Measurements from ENCODE around the gene BST1. TPM values are rescaled to one million over a fixed set of nuclear protein-coding genes. Genes with fewer than 3 reads are reported as not detected.

The BST1 gene
- total RNA-seq, 1 experiment from 2014 or later = 1.4 TPM

- POLR2A ChIA-PET = interaction anchor here (0.5 to 2.8 kb wide), 5 partner anchors 10 to 283 kb away, joined by 3 to 25 read pairs (median 3); partner anchors contain the start of gene FBXL5
- Mint-ChIP-seq H3K27ac (peak within 1 kb of the TSS; percentile 99), H3K9me3 (no peaks in the 10 kb centered on the region), H3K36me3 (peaks cover 13% of the 10 kb centered on the region), H3K4me3 (peak within 1 kb of the TSS; percentile 99), H3K4me1 (peaks cover 67% of the 10 kb centered on the region), H3K27me3 (ENCODE audit: low read depth) (no peaks in the 10 kb centered on the region)
- ATAC-seq (peak; percentile 92), DNase-seq (ENCODE audit: low spot score) (peak; percentile 100)
- CTCF ChIA-PET = interaction anchor here (1.6 kb wide), 3 partner anchors 124 to 202 kb away, joined by 4 to 9 read pairs (median 4); no protein-coding TSS in a partner anchor
- TF ChIP-seq E2F4 (CRISPR knock-in tag; IDR thresholded peaks at IDR 0.05; ENCODE audit: borderline replicate concordance, low read depth) = peak; percentile 98
- TF ChIP-seq ZBTB21 (CRISPR knock-in tag; IDR thresholded peaks at IDR 0.05; ENCODE audit: borderline replicate concordance) = no peak
- TF ChIP-seq IRF1 (CRISPR knock-in tag; IDR thresholded peaks at IDR 0.05) = no peak
- peak; percentile 100 for TF ChIP-seq MYBL2 (CRISPR knock-in tag; IDR thresholded peaks at IDR 0.05)
- peak; percentile 39; the same call in 1 of the 2 replicates for TF ChIP-seq SMAD3 (CRISPR knock-in tag; IDR thresholded peaks at IDR 0.05; ENCODE audit: borderline replicate concordance)
- peak; percentile 66; the same call in 1 of the 2 replicates for TF ChIP-seq CREM (CRISPR knock-in tag; IDR thresholded peaks at IDR 0.05)
- 0 out of 2 replicates have a peak, but pooled peaks have one; percentile 75 for TF ChIP-seq ZBTB43 (CRISPR knock-in tag; IDR thresholded peaks at IDR 0.05)
- TF ChIP-seq ZNF671 (CRISPR knock-in tag; IDR thresholded peaks at IDR 0.05) = no peak
- peak; percentile 85; the same call in 1 of the 2 replicates for TF ChIP-seq E2F5 (CRISPR knock-in tag; IDR thresholded peaks at IDR 0.05)
- peak; percentile 34; the same call in 1 of the 2 replicates for TF ChIP-seq SOX15 (CRISPR knock-in tag; IDR thresholded peaks at IDR 0.05)
- no peak for TF ChIP-seq CBFB (CRISPR knock-in tag; IDR thresholded peaks at IDR 0.05; ENCODE audit: low read depth)
- no peak for TF ChIP-seq SMAD4 (CRISPR knock-in tag; IDR thresholded peaks at IDR 0.05)
- peak; percentile 63; the same call in 1 of the 2 replicates for TF ChIP-seq JUN (CRISPR knock-in tag; IDR thresholded peaks at IDR 0.05)
- no peak for TF ChIP-seq MXD4 (CRISPR knock-in tag; IDR thresholded peaks at IDR 0.05; ENCODE audit: borderline replicate concordance)
- TF ChIP-seq TEAD4 (CRISPR knock-in tag; IDR thresholded peaks at IDR 0.05) = 0 out of 2 replicates have a peak, but pooled peaks have one; percentile 13
- peak; percentile 53; the same call in 1 of the 2 replicates for TF ChIP-seq GABPB1 (CRISPR knock-in tag; IDR thresholded peaks at IDR 0.05)
- TF ChIP-seq FOXK1 (CRISPR knock-in tag; IDR thresholded peaks at IDR 0.05) = peak; percentile 45; the same call in 1 of the 2 replicates
- TF ChIP-seq ESRRA (CRISPR knock-in tag; IDR thresholded peaks at IDR 0.05; ENCODE audit: borderline replicate concordance) = no peak
- TF ChIP-seq ZMAT4 (CRISPR knock-in tag; IDR thresholded peaks at IDR 0.05) = no peak
- TF ChIP-seq ZNF425 (CRISPR knock-in tag; conservative IDR thresholded peaks at IDR 0.05) = no peak
- no peak for TF ChIP-seq GTF2I (CRISPR knock-in tag; conservative IDR thresholded peaks at IDR 0.05)
- TF ChIP-seq NFATC4 (CRISPR knock-in tag; IDR thresholded peaks at IDR 0.05) = no peak
- TF ChIP-seq CDX4 (CRISPR knock-in tag; IDR thresholded peaks at IDR 0.05; ENCODE audit: borderline replicate concordance) = no peak
- TF ChIP-seq OVOL2 (CRISPR knock-in tag; IDR thresholded peaks at IDR 0.05; ENCODE audit: borderline replicate concordance) = peak; percentile 48; the same call in 1 of the 2 replicates
- TF ChIP-seq NR1H2 (CRISPR knock-in tag; IDR thresholded peaks at IDR 0.05) = no peak
- TF ChIP-seq NFE2L1 (CRISPR knock-in tag; IDR thresholded peaks at IDR 0.05) = no peak
Observed at GRCh38 chr4:15681372-15682241, 21.3 kb upstream of the BST1 start, which contains the start of gene FAM200B. TSS of gene FAM200B (plus strand) at chr4:15681827. CDS start at chr4:15686978, 5,151 bp downstream.

Data from WTC11 (cell line).